Measurements from ENCODE around the gene DSG2.

The DSG2 gene

DNA sequence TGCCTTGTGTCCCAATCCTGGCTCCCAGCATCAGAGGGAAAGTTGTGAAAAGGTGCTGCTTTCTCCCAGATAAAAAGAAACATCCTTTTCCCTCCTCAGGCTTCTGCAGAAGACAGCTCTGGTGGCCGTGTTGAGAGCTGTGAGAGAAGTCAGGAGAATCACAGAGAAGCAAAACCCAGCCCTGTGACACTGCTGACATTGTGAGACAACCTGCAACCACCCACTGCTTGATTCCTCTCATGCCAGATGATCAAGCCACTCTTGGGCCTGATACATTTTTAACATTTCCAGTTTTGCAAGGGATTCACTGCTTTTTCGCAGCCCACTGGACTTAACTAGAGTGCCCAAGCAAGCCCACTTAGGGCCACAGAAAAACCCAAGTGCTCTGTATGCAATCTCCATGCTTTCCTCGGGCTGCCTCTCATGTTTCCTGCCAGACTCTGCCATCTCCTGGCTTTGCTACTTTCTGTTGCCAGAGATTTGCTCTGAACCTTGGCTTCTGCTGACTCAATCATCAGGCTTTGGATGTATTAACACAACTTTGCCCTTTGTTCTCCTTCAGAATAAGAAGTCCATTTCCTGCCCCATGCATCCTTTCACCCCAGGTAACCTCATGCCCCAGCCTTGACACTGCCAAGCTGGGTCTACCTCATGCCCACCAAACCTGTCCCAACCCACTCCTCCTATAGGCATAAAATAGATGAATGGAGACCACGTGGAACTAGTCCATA, 68.8 kb downstream of the DSG2 start:
- no peak overlapping the region for H3K27ac ChIP-seq (ENCODE audit: insufficient read depth, low read depth, low read length, poor library complexity, severe bottlenecking)
- H3K36me3 ChIP-seq (ENCODE audit: control insufficient read depth, insufficient read depth, low read length): no peaks in the 10 kb centered on the region
- H3K27me3 ChIP-seq (ENCODE audit: control insufficient read depth, insufficient read depth, low read length, poor library complexity, severe bottlenecking): no peaks in the 10 kb centered on the region
- WGBS, 2 experiments: 66 to 68% methylated on average over 4 of the region's 4 CpGs
- no peak overlapping the region for H3K4me3 ChIP-seq (ENCODE audit: insufficient read depth, low read depth, low read length)
- H3K9me3 ChIP-seq (ENCODE audit: control insufficient read depth, low read length): no peaks in the 10 kb centered on the region
- H3K4me1 ChIP-seq (ENCODE audit: control insufficient read depth, insufficient read depth, low read length): peaks cover 6% of the 10 kb centered on the region

DNA sequence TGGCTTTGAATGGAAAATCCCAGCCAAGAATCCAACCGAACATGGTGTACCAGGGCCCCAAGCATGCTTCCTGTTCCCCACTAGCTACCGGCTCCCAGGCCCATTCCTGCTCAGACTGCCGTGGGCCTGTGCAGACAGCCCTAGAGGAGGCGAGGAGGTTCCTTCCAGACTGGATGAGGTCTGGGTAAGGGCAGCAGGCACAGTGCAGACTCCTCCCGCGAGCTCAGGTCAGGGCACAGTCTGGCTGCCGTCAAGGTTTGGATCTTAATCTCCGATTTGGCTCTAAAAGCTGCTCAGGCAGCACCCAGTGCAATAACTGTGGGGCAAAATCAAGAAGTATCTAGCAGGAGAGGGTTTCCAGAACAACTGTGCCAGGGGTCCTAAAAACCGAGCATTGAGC, 74.4 kb downstream of the DSG2 start:
- Histone ChIP-seq H3K36me3 (ENCODE audit: control insufficient read depth, insufficient read depth, low read length) (no peaks in the 10 kb centered on the region), H3K27ac (ENCODE audit: insufficient read depth, low read depth, low read length, poor library complexity, severe bottlenecking) (no peak overlapping the region), H3K4me3 (ENCODE audit: insufficient read depth, low read depth, low read length) (no peak overlapping the region), H3K9me3 (ENCODE audit: control insufficient read depth, low read length) (no peaks in the 10 kb centered on the region), H3K4me1 (ENCODE audit: control insufficient read depth, insufficient read depth, low read length) (peaks cover 9% of the 10 kb centered on the region), H3K27me3 (ENCODE audit: control insufficient read depth, insufficient read depth, low read length, poor library complexity, severe bottlenecking) (no peaks in the 10 kb centered on the region)
- WGBS, 2 experiments: 82 to 85% methylated on average over 9 of the region's 9 CpGs

- no peak overlapping the region for H3K27ac ChIP-seq (ENCODE audit: insufficient read depth, low read depth, low read length, poor library complexity, severe bottlenecking)
- WGBS, 2 experiments: 93 to 94% methylated on average over 3 of the region's 3 CpGs
Observed at GRCh38 chr18:31573051-31573450, 75.1 kb downstream of the DSG2 start.

DNA sequence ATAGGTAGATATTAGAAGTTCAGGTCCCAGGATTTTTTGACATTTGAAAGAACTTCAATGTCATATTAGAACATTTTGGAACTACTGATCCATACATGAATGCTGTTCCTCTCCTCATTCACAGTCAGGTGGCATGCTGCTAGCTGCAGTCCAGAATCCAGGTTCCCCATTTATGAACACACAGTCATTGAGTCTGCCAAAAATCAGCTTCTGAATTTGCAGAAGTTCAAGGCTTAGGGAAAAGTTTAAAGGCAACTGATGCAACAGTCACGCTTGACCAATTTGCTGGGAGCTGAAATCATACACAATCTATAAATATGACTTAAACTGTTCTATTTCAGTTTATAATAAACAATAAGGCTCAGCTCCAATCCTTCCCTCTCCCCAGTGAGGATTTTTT, 76.4 kb downstream of the DSG2 start:
- Histone ChIP-seq H3K36me3 (ENCODE audit: control insufficient read depth, insufficient read depth, low read length) (no peaks in the 10 kb centered on the region), H3K4me3 (ENCODE audit: insufficient read depth, low read depth, low read length) (no peak overlapping the region), H3K27me3 (ENCODE audit: control insufficient read depth, insufficient read depth, low read length, poor library complexity, severe bottlenecking) (no peaks in the 10 kb centered on the region), H3K4me1 (ENCODE audit: control insufficient read depth, insufficient read depth, low read length) (peaks cover 9% of the 10 kb centered on the region), H3K9me3 (ENCODE audit: control insufficient read depth, low read length) (no peaks in the 10 kb centered on the region), H3K27ac (ENCODE audit: insufficient read depth, low read depth, low read length, poor library complexity, severe bottlenecking) (no peak overlapping the region)
- WGBS, 2 experiments: 83 to 100% methylated on average over 1 of the region's 1 CpG

More at GRCh38 chr18:31573051-31573450, 75.1 kb downstream of the DSG2 start:
- Histone ChIP-seq H3K4me3 (ENCODE audit: insufficient read depth, low read depth, low read length) (no peak overlapping the region), H3K4me1 (ENCODE audit: control insufficient read depth, insufficient read depth, low read length) (peaks cover 9% of the 10 kb centered on the region), H3K36me3 (ENCODE audit: control insufficient read depth, insufficient read depth, low read length) (no peaks in the 10 kb centered on the region), H3K27me3 (ENCODE audit: control insufficient read depth, insufficient read depth, low read length, poor library complexity, severe bottlenecking) (no peaks in the 10 kb centered on the region), H3K9me3 (ENCODE audit: control insufficient read depth, low read length) (no peaks in the 10 kb centered on the region)

DNA sequence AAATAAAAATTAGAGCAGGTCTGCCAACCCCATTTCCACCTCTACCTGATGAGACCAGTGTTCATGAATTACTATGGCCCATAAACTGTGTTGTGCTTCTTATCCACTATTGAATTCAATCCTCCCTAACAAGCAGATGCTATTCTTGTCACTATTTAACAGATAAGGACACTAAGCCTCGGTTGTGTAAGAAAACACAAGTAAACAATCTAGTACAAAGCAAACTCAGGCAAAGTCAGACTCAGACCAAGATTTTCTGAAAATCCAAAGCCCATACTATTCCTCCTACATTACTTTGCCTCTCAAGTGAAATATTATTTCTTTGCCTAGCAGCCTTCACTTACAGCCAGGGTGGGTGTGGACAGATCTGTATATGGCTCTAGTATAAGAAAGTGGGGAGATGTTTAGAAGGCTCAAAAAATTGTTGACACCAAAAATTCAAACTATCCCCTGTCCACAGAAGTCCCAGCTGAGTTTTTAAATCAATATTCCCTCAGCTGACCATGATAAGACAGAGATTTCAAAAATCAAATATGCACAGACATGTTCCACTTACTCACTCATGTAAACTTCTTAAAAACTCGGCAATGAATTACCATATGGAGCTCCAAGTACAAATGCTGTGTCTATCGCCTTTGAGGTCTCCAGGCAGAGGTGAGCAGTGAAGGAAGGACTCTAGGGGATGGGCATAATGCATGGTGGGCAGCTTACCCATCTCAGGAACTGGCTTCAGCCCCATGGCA, 77.7 kb downstream of the DSG2 start:
- peaks cover 9% of the 10 kb centered on the region for H3K4me1 ChIP-seq (ENCODE audit: control insufficient read depth, insufficient read depth, low read length)
- no peaks in the 10 kb centered on the region for H3K9me3 ChIP-seq (ENCODE audit: control insufficient read depth, low read length)
- H3K36me3 ChIP-seq (ENCODE audit: control insufficient read depth, insufficient read depth, low read length): no peaks in the 10 kb centered on the region
- H3K27ac ChIP-seq (ENCODE audit: insufficient read depth, low read depth, low read length, poor library complexity, severe bottlenecking): no peak overlapping the region
- H3K27me3 ChIP-seq (ENCODE audit: control insufficient read depth, insufficient read depth, low read length, poor library complexity, severe bottlenecking): no peaks in the 10 kb centered on the region
- H3K4me3 ChIP-seq (ENCODE audit: insufficient read depth, low read depth, low read length): no peak overlapping the region
- 88 to 93% methylated on average over 3 of the region's 3 CpGs for WGBS, 2 experiments

GRCh38 chr18:31576670-31577069, 78.7 kb downstream of the DSG2 start:
- H3K27me3 ChIP-seq (ENCODE audit: control insufficient read depth, insufficient read depth, low read length, poor library complexity, severe bottlenecking): no peaks in the 10 kb centered on the region
- no peak overlapping the region for H3K27ac ChIP-seq (ENCODE audit: insufficient read depth, low read depth, low read length, poor library complexity, severe bottlenecking)
- H3K9me3 ChIP-seq (ENCODE audit: control insufficient read depth, low read length): no peaks in the 10 kb centered on the region
- 70 to 71% methylated on average over 4 of the region's 4 CpGs for WGBS, 2 experiments
- H3K4me1 ChIP-seq (ENCODE audit: control insufficient read depth, insufficient read depth, low read length): peaks cover 3% of the 10 kb centered on the region
- no peaks in the 10 kb centered on the region for H3K36me3 ChIP-seq (ENCODE audit: control insufficient read depth, insufficient read depth, low read length)
- H3K4me3 ChIP-seq (ENCODE audit: insufficient read depth, low read depth, low read length): no peak overlapping the region

DNA sequence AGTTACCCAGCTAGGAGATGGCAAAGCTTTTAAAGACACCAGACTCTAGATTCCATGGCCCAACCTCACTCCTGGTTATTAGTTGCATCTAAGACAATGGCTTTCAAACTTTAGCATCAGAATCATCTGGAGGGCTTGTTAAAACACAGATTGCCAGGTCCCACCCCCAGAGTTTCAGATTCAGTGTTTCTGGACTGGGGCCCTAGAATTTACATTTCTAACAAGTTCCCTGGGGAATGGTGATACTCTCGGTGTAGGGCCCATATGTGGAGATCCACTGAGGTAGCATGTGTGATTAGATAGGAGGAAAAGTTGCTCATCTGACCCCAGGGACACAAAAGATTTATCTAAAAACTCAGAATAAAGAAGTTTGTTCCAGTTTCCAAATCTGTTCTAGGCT, 79.2 kb downstream of the DSG2 start:
- H3K4me3 ChIP-seq (ENCODE audit: insufficient read depth, low read depth, low read length): no peak overlapping the region
- no peak overlapping the region for H3K27ac ChIP-seq (ENCODE audit: insufficient read depth, low read depth, low read length, poor library complexity, severe bottlenecking)
- H3K4me1 ChIP-seq (ENCODE audit: control insufficient read depth, insufficient read depth, low read length): no peaks in the 10 kb centered on the region
- WGBS, 2 experiments: 90 to 100% methylated on average over 1 of the region's 1 CpG
- H3K27me3 ChIP-seq (ENCODE audit: control insufficient read depth, insufficient read depth, low read length, poor library complexity, severe bottlenecking): no peaks in the 10 kb centered on the region
- no peaks in the 10 kb centered on the region for H3K36me3 ChIP-seq (ENCODE audit: control insufficient read depth, insufficient read depth, low read length)
- no peaks in the 10 kb centered on the region for H3K9me3 ChIP-seq (ENCODE audit: control insufficient read depth, low read length)

DNA sequence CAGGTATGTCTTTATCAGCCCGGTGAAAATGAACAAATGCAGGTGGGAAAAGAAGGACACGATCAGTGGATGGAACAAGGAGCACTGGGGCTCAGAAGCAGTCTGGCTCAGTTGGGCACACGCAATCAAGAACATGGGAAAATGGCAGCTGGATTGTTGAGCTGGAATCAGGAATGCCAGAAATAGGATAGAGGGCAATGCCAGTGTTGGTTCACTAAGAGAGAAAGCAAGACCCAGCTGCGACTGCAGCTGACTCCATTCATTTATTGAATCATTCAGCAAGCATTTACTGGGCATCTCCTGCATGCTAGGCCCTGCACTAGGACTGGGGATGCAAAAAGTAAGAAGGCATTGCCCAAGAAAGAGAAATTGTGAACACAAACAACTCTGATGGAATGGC, 80.1 kb downstream of the DSG2 start:
- H3K4me1 ChIP-seq (ENCODE audit: control insufficient read depth, insufficient read depth, low read length): no peaks in the 10 kb centered on the region
- no peak overlapping the region for H3K4me3 ChIP-seq (ENCODE audit: insufficient read depth, low read depth, low read length)
- no peaks in the 10 kb centered on the region for H3K27me3 ChIP-seq (ENCODE audit: control insufficient read depth, insufficient read depth, low read length, poor library complexity, severe bottlenecking)
- H3K27ac ChIP-seq (ENCODE audit: insufficient read depth, low read depth, low read length, poor library complexity, severe bottlenecking): no peak overlapping the region
- 95 to 98% methylated on average over 4 of the region's 4 CpGs for WGBS, 2 experiments
- H3K36me3 ChIP-seq (ENCODE audit: control insufficient read depth, insufficient read depth, low read length): no peaks in the 10 kb centered on the region
- H3K9me3 ChIP-seq (ENCODE audit: control insufficient read depth, low read length): no peaks in the 10 kb centered on the region

DNA sequence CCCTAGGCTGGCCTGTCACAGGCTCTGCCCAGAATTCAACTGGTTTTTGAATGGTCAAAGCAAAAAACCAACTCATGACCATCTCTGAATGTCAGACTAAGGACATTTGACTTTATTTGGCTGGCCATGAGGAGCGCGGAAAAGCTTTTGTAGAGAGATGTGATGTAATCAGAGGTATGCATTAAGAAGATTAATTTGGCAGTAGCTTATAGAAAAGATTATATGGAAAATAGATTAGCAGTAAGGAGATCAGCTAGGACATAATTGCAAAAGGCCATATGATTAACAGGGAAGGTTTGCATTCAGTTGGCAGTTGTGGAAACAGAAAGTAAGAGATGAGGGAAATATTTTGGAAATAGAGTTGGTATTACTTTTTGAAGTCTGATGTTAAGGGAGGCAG, 81.4 kb downstream of the DSG2 start:
- H3K4me1 ChIP-seq (ENCODE audit: control insufficient read depth, insufficient read depth, low read length): no peaks in the 10 kb centered on the region
- no peaks in the 10 kb centered on the region for H3K27me3 ChIP-seq (ENCODE audit: control insufficient read depth, insufficient read depth, low read length, poor library complexity, severe bottlenecking)
- no peak overlapping the region for H3K27ac ChIP-seq (ENCODE audit: insufficient read depth, low read depth, low read length, poor library complexity, severe bottlenecking)
- H3K9me3 ChIP-seq (ENCODE audit: control insufficient read depth, low read length): no peaks in the 10 kb centered on the region
- H3K36me3 ChIP-seq (ENCODE audit: control insufficient read depth, insufficient read depth, low read length): no peaks in the 10 kb centered on the region
- 98 to 99% methylated on average over 2 of the region's 2 CpGs for WGBS, 2 experiments
- H3K4me3 ChIP-seq (ENCODE audit: insufficient read depth, low read depth, low read length): no peak overlapping the region

- Histone ChIP-seq H3K36me3 (ENCODE audit: control insufficient read depth, insufficient read depth, low read length) (no peaks in the 10 kb centered on the region), H3K9me3 (ENCODE audit: control insufficient read depth, low read length) (no peaks in the 10 kb centered on the region), H3K4me3 (ENCODE audit: insufficient read depth, low read depth, low read length) (no peak overlapping the region), H3K27me3 (ENCODE audit: control insufficient read depth, insufficient read depth, low read length, poor library complexity, severe bottlenecking) (no peaks in the 10 kb centered on the region), H3K27ac (ENCODE audit: insufficient read depth, low read depth, low read length, poor library complexity, severe bottlenecking) (no peak overlapping the region), H3K4me1 (ENCODE audit: control insufficient read depth, insufficient read depth, low read length) (peaks cover under 1% of the 10 kb centered on the region)
- WGBS, 2 experiments: 86 to 92% methylated on average over 4 of the region's 4 CpGs
Observed at GRCh38 chr18:31581498-31582197, 83.7 kb downstream of the DSG2 start.
